Measurements from ENCODE around the gene BTNL8.

Gene BTNL8

GRCh38 chr5:180898621-180899246 lies at the start of gene BTNL8:
Gene BTNL8 (plus strand): TSS chr5:180899159. CDS start chr5:180899311, 152 bp downstream.
- no peaks in the 10 kb centered on the region for H3K79me2 ChIP-seq (ENCODE audit: control insufficient read depth, low read length)

GRCh38 chr5:180849827-180850226 lies 49.1 kb upstream of the BTNL8 start:
- TF ChIP-seq, protein P1, sequence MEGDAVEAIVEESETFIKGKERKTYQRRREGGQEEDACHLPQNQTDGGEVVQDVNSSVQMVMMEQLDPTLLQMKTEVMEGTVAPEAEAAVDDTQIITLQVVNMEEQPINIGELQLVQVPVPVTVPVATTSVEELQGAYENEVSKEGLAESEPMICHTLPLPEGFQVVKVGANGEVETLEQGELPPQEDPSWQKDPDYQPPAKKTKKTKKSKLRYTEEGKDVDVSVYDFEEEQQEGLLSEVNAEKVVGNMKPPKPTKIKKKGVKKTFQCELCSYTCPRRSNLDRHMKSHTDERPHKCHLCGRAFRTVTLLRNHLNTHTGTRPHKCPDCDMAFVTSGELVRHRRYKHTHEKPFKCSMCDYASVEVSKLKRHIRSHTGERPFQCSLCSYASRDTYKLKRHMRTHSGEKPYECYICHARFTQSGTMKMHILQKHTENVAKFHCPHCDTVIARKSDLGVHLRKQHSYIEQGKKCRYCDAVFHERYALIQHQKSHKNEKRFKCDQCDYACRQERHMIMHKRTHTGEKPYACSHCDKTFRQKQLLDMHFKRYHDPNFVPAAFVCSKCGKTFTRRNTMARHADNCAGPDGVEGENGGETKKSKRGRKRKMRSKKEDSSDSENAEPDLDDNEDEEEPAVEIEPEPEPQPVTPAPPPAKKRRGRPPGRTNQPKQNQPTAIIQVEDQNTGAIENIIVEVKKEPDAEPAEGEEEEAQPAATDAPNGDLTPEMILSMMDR (IDR thresholded peaks at IDR 0.05; ENCODE audit: low read depth, low read length, poor library complexity, severe bottlenecking) = no peak
- no peak for TF ChIP-seq EZH2phosphoT487 (IDR thresholded peaks at IDR 0.05; ENCODE audit: borderline replicate concordance, low read length)
- Histone ChIP-seq H3K36me3 (ENCODE audit: control insufficient read depth, low read length) (peaks cover 68% of the 10 kb centered on the region), H3K79me2 (ENCODE audit: control insufficient read depth, low read length) (peaks cover 21% of the 10 kb centered on the region), H4K20me1 (ENCODE audit: control insufficient read depth, insufficient read depth, low read depth, low read length) (no peaks in the 10 kb centered on the region), H3K27ac (ENCODE audit: low read depth, low read length) (no peak overlapping the region), H3K4me1 (ENCODE audit: control insufficient read depth, low read length) (no peaks in the 10 kb centered on the region), H3K4me3 (ENCODE audit: low read length) (no peak overlapping the region), H3K9me3 (ENCODE audit: control insufficient read depth, insufficient read depth, low read length) (peaks cover 17% of the 10 kb centered on the region; the same call in 1 of the 2 replicates), H3K9me2 (replicated peaks; ENCODE audit: control insufficient read depth, low read length) (no peaks in the 10 kb centered on the region), H3K27me3 (ENCODE audit: control insufficient read depth, low read length) (no peaks in the 10 kb centered on the region), H3K4me2 (ENCODE audit: low read length) (no peak overlapping the region), H3F3A (ENCODE audit: control insufficient read depth, insufficient read depth) (peaks cover 3% of the 10 kb centered on the region; the same call in 1 of the 2 replicates)

More at GRCh38 chr5:180898621-180899246, at the start of gene BTNL8:
- no peaks in the 10 kb centered on the region for H3K9me2 ChIP-seq (replicated peaks; ENCODE audit: control insufficient read depth, low read length)
- no peaks in the 10 kb centered on the region for H4K20me1 ChIP-seq (ENCODE audit: control insufficient read depth, insufficient read depth, low read depth, low read length)
- H3K27me3 ChIP-seq (ENCODE audit: control insufficient read depth, low read length) = no peaks in the 10 kb centered on the region
- no peaks in the 10 kb centered on the region for H3K9me3 ChIP-seq (ENCODE audit: control insufficient read depth, insufficient read depth, low read length)
- no peaks in the 10 kb centered on the region for H3K4me1 ChIP-seq (ENCODE audit: control insufficient read depth, low read length)
- H3K4me2 ChIP-seq (ENCODE audit: low read length) = no peak within 1 kb of the TSS
- H3K27ac ChIP-seq (ENCODE audit: low read depth, low read length) = no peak within 1 kb of the TSS
- H3K36me3 ChIP-seq (ENCODE audit: control insufficient read depth, low read length) = no peaks in the 10 kb centered on the region
- H3F3A ChIP-seq (ENCODE audit: control insufficient read depth, insufficient read depth) = no peaks in the 10 kb centered on the region
- H3K4me3 ChIP-seq (ENCODE audit: low read length) = no peak within 1 kb of the TSS
- no peak for TF ChIP-seq EZH2phosphoT487 (IDR thresholded peaks at IDR 0.05; ENCODE audit: borderline replicate concordance, low read length)
- TF ChIP-seq, protein P1 (IDR thresholded peaks at IDR 0.05; ENCODE audit: low read depth, low read length, poor library complexity, severe bottlenecking) = no peak

GRCh38 chr5:180850434-180851078 lies 48.4 kb upstream of the BTNL8 start:
- H4K20me1 ChIP-seq (ENCODE audit: control insufficient read depth, insufficient read depth, low read depth, low read length) = no peaks in the 10 kb centered on the region
- H3K4me3 ChIP-seq (ENCODE audit: low read length) = no peak overlapping the region

More at GRCh38 chr5:180850434-180851078, 48.4 kb upstream of the BTNL8 start:
- no peak for TF ChIP-seq EZH2phosphoT487 (IDR thresholded peaks at IDR 0.05; ENCODE audit: borderline replicate concordance, low read length)
- TF ChIP-seq, protein P1 (IDR thresholded peaks at IDR 0.05; ENCODE audit: low read depth, low read length, poor library complexity, severe bottlenecking) = no peak
- Histone ChIP-seq H3K27ac (ENCODE audit: low read depth, low read length) (no peak overlapping the region), H3K4me2 (ENCODE audit: low read length) (no peak overlapping the region), H3K9me3 (ENCODE audit: control insufficient read depth, insufficient read depth, low read length) (peaks cover 17% of the 10 kb centered on the region; the same call in 1 of the 2 replicates), H3K9me2 (replicated peaks; ENCODE audit: control insufficient read depth, low read length) (no peaks in the 10 kb centered on the region), H3K27me3 (ENCODE audit: control insufficient read depth, low read length) (no peaks in the 10 kb centered on the region), H3K36me3 (ENCODE audit: control insufficient read depth, low read length) (peaks cover 72% of the 10 kb centered on the region), H3K79me2 (ENCODE audit: control insufficient read depth, low read length) (peaks cover 21% of the 10 kb centered on the region), H3F3A (ENCODE audit: control insufficient read depth, insufficient read depth) (peaks cover 3% of the 10 kb centered on the region; the same call in 1 of the 2 replicates), H3K4me1 (ENCODE audit: control insufficient read depth, low read length) (no peaks in the 10 kb centered on the region)
